Measurements from ENCODE around the gene MRPL41. TPM values are rescaled to one million over a fixed set of nuclear protein-coding genes. Genes with fewer than 3 reads are reported as not detected.
A peak's percentile ranks its signal among the peaks of the same experiment; 100 is the strongest.
"Not testable (repeated sequence)": the region's sequence is repeated elsewhere in the genome, so short reads cannot be mapped to it uniquely, and the experiment has no call there.

Gene MRPL41
- total RNA-seq, 1 experiment from 2014 or later = 46.9 TPM

GRCh38 chr9:137543237-137543963 is 8.3 kb upstream of the MRPL41 start:
- no peak overlapping the region for H3K4me2 ChIP-seq (ENCODE audit: low read depth, low read length, poor library complexity, severe bottlenecking)
- no peak overlapping the region for H2AFZ ChIP-seq (ENCODE audit: low read length)
- no peak for DNase-seq
- H3K36me3 ChIP-seq (ENCODE audit: insufficient read depth, low read length) = no peaks in the 10 kb centered on the region
- no peaks in the 10 kb centered on the region for H3K79me2 ChIP-seq (ENCODE audit: low read length)
- H3K4me3 ChIP-seq (ENCODE audit: low read length) = no peak overlapping the region
- H3K4me1 ChIP-seq (ENCODE audit: low read length) = no peaks in the 10 kb centered on the region
- no peaks in the 10 kb centered on the region for H4K20me1 ChIP-seq (ENCODE audit: insufficient read depth, low read depth, low read length)
- no peaks in the 10 kb centered on the region for H3K27me3 ChIP-seq (ENCODE audit: low read length)
- no peaks in the 10 kb centered on the region for H3K9me3 ChIP-seq (ENCODE audit: low read length)
- H3K27ac ChIP-seq (ENCODE audit: low read length) = no peak overlapping the region
- no peaks in the 10 kb centered on the region for H3K9me2 ChIP-seq (replicated peaks; ENCODE audit: insufficient read depth, low read length)
- no peak overlapping the region for H3K9ac ChIP-seq (ENCODE audit: low read length)

DNA sequence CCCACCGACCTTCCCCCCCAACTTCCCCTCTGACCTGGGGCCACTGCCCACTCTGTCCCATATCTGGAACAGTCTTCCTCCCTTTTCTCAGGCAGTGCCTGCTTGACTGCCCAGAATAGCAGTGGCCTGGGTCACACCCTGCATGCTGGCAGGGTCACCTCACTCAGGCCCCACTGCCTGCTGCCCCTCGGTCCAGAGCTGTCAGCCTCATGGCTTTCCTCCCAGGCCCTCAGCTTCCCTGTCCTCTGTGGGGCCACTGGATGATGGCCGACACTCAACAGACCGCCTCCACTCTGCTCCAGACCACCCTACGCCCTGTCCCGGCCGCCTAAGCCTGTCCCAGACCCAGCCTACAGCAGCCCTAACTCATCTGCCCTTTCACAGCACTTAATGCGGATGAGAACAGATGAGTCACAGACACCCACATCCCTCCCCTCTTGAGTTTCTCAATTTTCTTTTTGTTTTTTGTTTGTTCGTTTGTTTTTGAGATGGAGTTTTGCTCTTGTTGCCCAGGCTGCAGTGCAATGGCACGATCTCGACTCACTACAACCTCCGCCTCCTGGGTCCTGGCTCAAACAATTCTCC is 7.4 kb upstream of the MRPL41 start:
- H3K4me3 ChIP-seq (ENCODE audit: low read length) = no peak overlapping the region
- no peak overlapping the region for H3K4me2 ChIP-seq (ENCODE audit: low read depth, low read length, poor library complexity, severe bottlenecking)
- H3K79me2 ChIP-seq (ENCODE audit: low read length) = no peaks in the 10 kb centered on the region
- no peaks in the 10 kb centered on the region for H3K9me2 ChIP-seq (replicated peaks; ENCODE audit: insufficient read depth, low read length)
- H3K27ac ChIP-seq (ENCODE audit: low read length) = no peak overlapping the region
- H4K20me1 ChIP-seq (ENCODE audit: insufficient read depth, low read depth, low read length) = no peaks in the 10 kb centered on the region
- no peak for DNase-seq
- no peaks in the 10 kb centered on the region for H3K9me3 ChIP-seq (ENCODE audit: low read length)
- H3K27me3 ChIP-seq (ENCODE audit: low read length) = no peaks in the 10 kb centered on the region
- H3K4me1 ChIP-seq (ENCODE audit: low read length) = no peaks in the 10 kb centered on the region
- H3K36me3 ChIP-seq (ENCODE audit: insufficient read depth, low read length) = no peaks in the 10 kb centered on the region
- H2AFZ ChIP-seq (ENCODE audit: low read length) = no peak overlapping the region
- no peak overlapping the region for H3K9ac ChIP-seq (ENCODE audit: low read length)

DNA sequence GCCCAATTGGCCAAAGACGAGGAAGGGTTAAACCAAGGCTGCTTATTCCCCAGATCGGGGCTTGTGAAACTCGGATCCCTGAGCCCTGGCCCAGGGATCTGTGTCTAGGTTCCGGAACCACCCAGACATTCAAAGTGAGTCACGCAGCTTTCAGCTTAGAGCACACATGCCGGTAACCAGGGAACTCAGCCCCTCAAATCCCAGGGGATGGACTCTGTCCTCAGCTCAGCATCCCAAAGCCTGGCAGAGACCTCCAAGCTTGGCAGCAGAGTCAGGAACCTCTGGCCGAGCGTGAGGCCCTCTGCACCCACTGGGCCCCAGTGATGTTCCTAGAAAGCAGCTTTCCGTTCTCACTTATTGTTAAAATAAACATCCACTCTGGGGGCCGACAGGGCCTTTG is 6.6 kb upstream of the MRPL41 start:
- Histone ChIP-seq H3K4me2 (ENCODE audit: low read depth, low read length, poor library complexity, severe bottlenecking) (no peak overlapping the region), H3K9me2 (replicated peaks; ENCODE audit: insufficient read depth, low read length) (no peaks in the 10 kb centered on the region), H3K9me3 (ENCODE audit: low read length) (no peaks in the 10 kb centered on the region), H3K9ac (ENCODE audit: low read length) (no peak overlapping the region), H3K27me3 (ENCODE audit: low read length) (no peaks in the 10 kb centered on the region), H3K79me2 (ENCODE audit: low read length) (no peaks in the 10 kb centered on the region), H3K27ac (ENCODE audit: low read length) (no peak overlapping the region), H3K4me3 (ENCODE audit: low read length) (no peak overlapping the region), H4K20me1 (ENCODE audit: insufficient read depth, low read depth, low read length) (no peaks in the 10 kb centered on the region), H3K36me3 (ENCODE audit: insufficient read depth, low read length) (no peaks in the 10 kb centered on the region), H2AFZ (ENCODE audit: low read length) (no peak overlapping the region), H3K4me1 (ENCODE audit: low read length) (no peaks in the 10 kb centered on the region)
- DNase-seq = no peak

- Histone ChIP-seq H3K9ac (ENCODE audit: low read length) (no peak overlapping the region), H4K20me1 (ENCODE audit: insufficient read depth, low read depth, low read length) (no peaks in the 10 kb centered on the region), H3K9me2 (replicated peaks; ENCODE audit: insufficient read depth, low read length) (no peaks in the 10 kb centered on the region), H3K36me3 (ENCODE audit: insufficient read depth, low read length) (no peaks in the 10 kb centered on the region), H3K27ac (ENCODE audit: low read length) (no peak overlapping the region), H2AFZ (ENCODE audit: low read length) (no peak overlapping the region), H3K27me3 (ENCODE audit: low read length) (no peaks in the 10 kb centered on the region), H3K9me3 (ENCODE audit: low read length) (no peaks in the 10 kb centered on the region), H3K4me3 (ENCODE audit: low read length) (no peak overlapping the region), H3K79me2 (ENCODE audit: low read length) (peaks cover 9% of the 10 kb centered on the region), H3K4me2 (ENCODE audit: low read depth, low read length, poor library complexity, severe bottlenecking) (no peak overlapping the region), H3K4me1 (ENCODE audit: low read length) (peaks cover 10% of the 10 kb centered on the region)
- DNase-seq = no peak
Measured at GRCh38 chr9:137547687-137548543, 3.8 kb upstream of the MRPL41 start.

DNA sequence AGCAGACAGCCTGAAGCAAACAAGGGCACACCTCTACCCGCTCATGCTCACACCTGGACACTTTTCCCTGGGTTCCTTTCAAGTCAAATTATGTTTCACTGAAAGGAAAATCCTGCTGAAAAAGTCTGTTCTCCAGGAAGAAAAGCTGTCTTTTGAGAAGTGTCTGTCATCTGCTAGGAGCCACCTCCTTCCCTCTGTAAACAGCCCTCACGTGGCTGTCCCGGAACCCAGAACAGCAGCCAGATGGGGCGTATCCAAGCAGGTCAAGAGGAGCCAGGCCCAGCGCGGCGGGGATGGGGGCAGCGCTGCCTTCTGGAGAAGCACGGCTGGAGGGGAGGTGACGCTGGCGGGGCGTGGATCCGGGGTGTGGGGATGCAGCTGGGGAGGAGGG is 1.5 kb upstream of the MRPL41 start, which contains the start of gene PNPLA7:
Gene PNPLA7 (minus strand): TSS at position 172 of the 391 bp plus-strand sequence. CDS start 205 bp downstream, outside the sequence.
- Histone ChIP-seq H2AFZ (ENCODE audit: low read length) (0 out of 2 replicates have a peak within 1 kb of the TSS, but pooled peaks have one; percentile 56), H3K27me3 (ENCODE audit: low read length) (no peaks in the 10 kb centered on the region), H3K79me2 (ENCODE audit: low read length) (peaks cover 10% of the 10 kb centered on the region), H3K9me2 (replicated peaks; ENCODE audit: insufficient read depth, low read length) (no peaks in the 10 kb centered on the region), H4K20me1 (ENCODE audit: insufficient read depth, low read depth, low read length) (no peaks in the 10 kb centered on the region), H3K36me3 (ENCODE audit: insufficient read depth, low read length) (no peaks in the 10 kb centered on the region), H3K4me2 (ENCODE audit: low read depth, low read length, poor library complexity, severe bottlenecking) (peak within 1 kb of the TSS; percentile 92), H3K4me1 (ENCODE audit: low read length) (peaks cover 11% of the 10 kb centered on the region), H3K9me3 (ENCODE audit: low read length) (no peaks in the 10 kb centered on the region), H3K4me3 (ENCODE audit: low read length) (peak within 1 kb of the TSS; percentile 73), H3K9ac (ENCODE audit: low read length) (peak within 1 kb of the TSS; percentile 79), H3K27ac (ENCODE audit: low read length) (no peak within 1 kb of the TSS)
- DNase-seq = no peak

DNA sequence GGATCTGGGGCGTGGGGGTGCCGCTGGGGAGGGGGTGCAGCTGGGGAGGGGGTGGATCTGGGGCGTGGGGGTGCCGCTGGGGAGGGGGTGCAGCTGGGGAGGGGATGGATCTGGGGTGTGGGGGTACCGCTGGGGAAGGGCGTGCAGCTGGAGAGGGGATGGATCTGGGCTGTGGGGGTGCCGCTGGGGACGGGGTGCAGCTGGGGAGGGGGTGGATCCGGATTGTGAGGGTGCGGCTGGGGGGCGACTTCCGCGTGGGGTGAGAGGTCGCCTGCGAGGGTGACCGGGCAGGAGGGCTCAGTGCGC is 768 bp upstream of the MRPL41 start:
- not testable (repeated sequence) for DNase-seq; H3K9me2 ChIP-seq (replicated peaks; ENCODE audit: insufficient read depth, low read length); H3K27me3 ChIP-seq (ENCODE audit: low read length); H3K27ac ChIP-seq (ENCODE audit: low read length); H4K20me1 ChIP-seq (ENCODE audit: insufficient read depth, low read depth, low read length); H3K9me3 ChIP-seq (ENCODE audit: low read length); H3K36me3 ChIP-seq (ENCODE audit: insufficient read depth, low read length)
- Histone ChIP-seq H2AFZ (ENCODE audit: low read length) (0 out of 2 replicates have a peak overlapping the region, but pooled peaks have one; percentile 56), H3K4me3 (ENCODE audit: low read length) (peak overlapping the region; percentile 73), H3K4me2 (ENCODE audit: low read depth, low read length, poor library complexity, severe bottlenecking) (peak overlapping the region; percentile 92), H3K79me2 (ENCODE audit: low read length) (peaks cover 10% of the 10 kb centered on the region), H3K4me1 (ENCODE audit: low read length) (peaks cover 11% of the 10 kb centered on the region), H3K9ac (ENCODE audit: low read length) (peak overlapping the region; percentile 79)

DNA sequence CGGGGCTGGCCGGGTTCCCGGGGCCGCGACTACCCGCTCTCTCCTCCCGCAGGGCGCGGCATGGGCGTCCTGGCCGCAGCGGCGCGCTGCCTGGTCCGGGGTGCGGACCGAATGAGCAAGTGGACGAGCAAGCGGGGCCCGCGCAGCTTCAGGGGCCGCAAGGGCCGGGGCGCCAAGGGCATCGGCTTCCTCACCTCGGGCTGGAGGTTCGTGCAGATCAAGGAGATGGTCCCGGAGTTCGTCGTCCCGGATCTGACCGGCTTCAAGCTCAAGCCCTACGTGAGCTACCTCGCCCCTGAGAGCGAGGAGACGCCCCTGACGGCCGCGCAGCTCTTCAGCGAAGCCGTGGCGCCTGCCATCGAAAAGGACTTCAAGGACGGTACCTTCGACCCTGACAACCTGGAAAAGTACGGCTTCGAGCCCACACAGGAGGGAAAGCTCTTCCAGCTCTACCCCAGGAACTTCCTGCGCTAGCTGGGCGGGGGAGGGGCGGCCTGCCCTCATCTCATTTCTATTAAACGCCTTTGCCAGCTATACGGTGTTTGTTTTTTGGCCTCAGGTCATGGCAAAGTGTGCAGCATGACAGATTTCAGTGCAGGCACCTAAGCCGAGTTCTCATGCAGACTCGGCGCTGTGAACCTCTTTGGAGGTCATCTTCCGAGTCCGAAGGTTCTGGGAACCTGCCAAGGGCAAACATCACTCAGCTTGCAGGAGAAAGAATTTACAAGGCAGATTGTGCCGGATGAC is 516 bp downstream of the MRPL41 start:
- DNase-seq = peak; percentile 68
- H3K27ac ChIP-seq (ENCODE audit: low read length) = peak overlapping the region; percentile 61
- peak overlapping the region; percentile 97 for H3K4me2 ChIP-seq (ENCODE audit: low read depth, low read length, poor library complexity, severe bottlenecking)
- H3K79me2 ChIP-seq (ENCODE audit: low read length) = peaks cover 10% of the 10 kb centered on the region
- no peaks in the 10 kb centered on the region for H3K9me2 ChIP-seq (replicated peaks; ENCODE audit: insufficient read depth, low read length)
- peak overlapping the region; percentile 76; the same call in 1 of the 2 replicates for H2AFZ ChIP-seq (ENCODE audit: low read length)
- H3K27me3 ChIP-seq (ENCODE audit: low read length) = no peaks in the 10 kb centered on the region
- H3K4me3 ChIP-seq (ENCODE audit: low read length) = peak overlapping the region; percentile 96
- no peaks in the 10 kb centered on the region for H4K20me1 ChIP-seq (ENCODE audit: insufficient read depth, low read depth, low read length)
- no peaks in the 10 kb centered on the region for H3K36me3 ChIP-seq (ENCODE audit: insufficient read depth, low read length)
- no peaks in the 10 kb centered on the region for H3K9me3 ChIP-seq (ENCODE audit: low read length)
- H3K9ac ChIP-seq (ENCODE audit: low read length) = peak overlapping the region; percentile 91
- H3K4me1 ChIP-seq (ENCODE audit: low read length) = peaks cover 11% of the 10 kb centered on the region
